ENCODE results near the gene OXGR1.

GRCh38 chr13:97003071-97003470, 8.8 kb upstream of the OXGR1 start:
- TF ChIP-seq REST (IDR thresholded peaks at IDR 0.05; ENCODE audit: insufficient read depth in 1 of 2, low read depth in 2 of 2, low read length in 2 of 2) (no peak), POLR2AphosphoS5 (IDR thresholded peaks at IDR 0.05; ENCODE audit: low read depth, low read length) (no peak), TAF1 (IDR thresholded peaks at IDR 0.05; ENCODE audit: borderline replicate concordance, insufficient read depth, low read length) (no peak), SIN3A (IDR thresholded peaks at IDR 0.05; ENCODE audit: borderline replicate concordance, insufficient read depth, low read length) (no peak), FOXP2 (optimal IDR thresholded peaks at IDR 0.05; ENCODE audit: borderline replicate concordance, extremely low read depth, extremely low read length, insufficient read depth) (no peak)

Measured in PFSK-1 (cell line).